Measurements from ENCODE around the gene C7orf25. TPM values are rescaled to one million over a fixed set of nuclear protein-coding genes. Genes with fewer than 3 reads are reported as not detected.

The C7orf25 gene
- total RNA-seq, 2 donors from 2014 or later = 6.8 to 7.8 TPM

DNA sequence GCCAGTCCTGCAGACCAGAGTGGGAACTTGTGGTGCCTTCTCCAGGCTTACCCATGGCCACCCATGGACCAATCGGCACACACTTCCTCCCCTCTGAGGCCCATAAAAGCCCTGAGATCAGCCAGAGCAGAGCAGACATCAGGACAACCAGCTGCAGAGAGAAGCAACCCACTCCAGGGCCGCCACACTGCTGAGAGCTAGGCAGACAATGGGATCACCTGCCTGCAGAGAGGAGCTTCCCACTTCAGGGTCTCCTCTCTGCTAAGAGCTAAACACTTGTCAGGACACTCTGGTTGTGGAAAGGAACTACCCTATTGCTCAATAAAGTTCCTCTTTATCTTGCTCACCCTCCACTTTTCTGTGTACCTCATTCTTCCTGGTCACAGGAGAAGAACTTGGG, 34.0 kb downstream of the C7orf25 start:
- DNase-seq = no peak
- intact Hi-C loops (cut with DNase I) = loop anchor here (5.0 kb wide), 1 partner anchor 936 kb away; no protein-coding TSS in a partner anchor
- Histone ChIP-seq H3K36me3 (no peaks in the 10 kb centered on the region), H3K4me1 (no peaks in the 10 kb centered on the region), H3K9ac (ENCODE audit: low read depth in 2 of 2, low read length in 2 of 2) (no peak overlapping the region), H3K4me3 (no peak overlapping the region), H3K9me3 (no peaks in the 10 kb centered on the region), H3K27me3 (no peaks in the 10 kb centered on the region), H3K27ac (no peak overlapping the region)
- TF ChIP-seq, protein P1, sequence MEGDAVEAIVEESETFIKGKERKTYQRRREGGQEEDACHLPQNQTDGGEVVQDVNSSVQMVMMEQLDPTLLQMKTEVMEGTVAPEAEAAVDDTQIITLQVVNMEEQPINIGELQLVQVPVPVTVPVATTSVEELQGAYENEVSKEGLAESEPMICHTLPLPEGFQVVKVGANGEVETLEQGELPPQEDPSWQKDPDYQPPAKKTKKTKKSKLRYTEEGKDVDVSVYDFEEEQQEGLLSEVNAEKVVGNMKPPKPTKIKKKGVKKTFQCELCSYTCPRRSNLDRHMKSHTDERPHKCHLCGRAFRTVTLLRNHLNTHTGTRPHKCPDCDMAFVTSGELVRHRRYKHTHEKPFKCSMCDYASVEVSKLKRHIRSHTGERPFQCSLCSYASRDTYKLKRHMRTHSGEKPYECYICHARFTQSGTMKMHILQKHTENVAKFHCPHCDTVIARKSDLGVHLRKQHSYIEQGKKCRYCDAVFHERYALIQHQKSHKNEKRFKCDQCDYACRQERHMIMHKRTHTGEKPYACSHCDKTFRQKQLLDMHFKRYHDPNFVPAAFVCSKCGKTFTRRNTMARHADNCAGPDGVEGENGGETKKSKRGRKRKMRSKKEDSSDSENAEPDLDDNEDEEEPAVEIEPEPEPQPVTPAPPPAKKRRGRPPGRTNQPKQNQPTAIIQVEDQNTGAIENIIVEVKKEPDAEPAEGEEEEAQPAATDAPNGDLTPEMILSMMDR (IDR thresholded peaks at IDR 0.05) = no peak

DNA sequence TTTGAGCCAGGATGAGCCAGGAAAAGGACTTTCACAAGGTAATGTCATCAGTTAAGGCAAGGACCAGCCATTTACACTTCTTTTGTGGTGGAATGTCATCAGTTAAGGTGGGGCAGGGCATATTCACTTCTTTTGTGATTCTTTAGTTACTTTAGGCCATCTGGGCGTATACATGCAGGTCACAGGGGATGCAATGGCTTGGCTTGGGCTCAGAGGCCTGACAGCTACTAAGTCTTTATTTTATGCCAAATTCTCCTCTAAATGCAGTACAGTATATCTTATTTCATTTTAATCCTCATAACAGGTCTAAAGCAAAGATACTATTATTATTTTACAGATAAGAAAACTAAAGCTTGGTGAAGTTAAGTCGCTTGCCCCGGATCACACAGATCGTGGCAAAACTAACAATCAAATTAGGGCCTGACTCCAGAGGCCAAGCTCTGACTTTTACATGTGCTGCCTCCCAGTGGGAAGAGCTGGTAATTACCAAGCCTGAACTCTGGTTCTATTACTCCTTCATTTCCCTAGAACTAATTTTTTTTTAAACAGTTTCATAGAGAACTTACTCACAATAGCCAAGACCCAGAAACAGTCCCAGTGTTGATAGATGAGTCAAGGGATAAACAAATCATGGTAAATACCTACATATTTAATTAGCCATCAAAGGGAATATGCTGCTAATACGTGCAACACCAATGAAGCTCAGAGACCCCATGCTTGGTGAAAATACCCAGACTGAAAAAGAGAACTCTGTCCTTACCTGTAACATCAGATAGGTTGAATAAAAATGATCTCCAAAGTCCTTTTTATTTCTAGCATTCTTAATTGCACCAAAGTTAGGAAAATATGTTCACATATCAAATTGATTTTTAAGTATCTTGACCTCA, 35.4 kb downstream of the C7orf25 start:
- no peaks in the 10 kb centered on the region for H3K4me1 ChIP-seq
- H3K4me3 ChIP-seq = no peak overlapping the region
- no peak overlapping the region for H3K9ac ChIP-seq (ENCODE audit: low read depth in 2 of 2, low read length in 2 of 2)
- no peaks in the 10 kb centered on the region for H3K27me3 ChIP-seq
- H3K9me3 ChIP-seq = no peaks in the 10 kb centered on the region
- TF ChIP-seq, protein P1 (IDR thresholded peaks at IDR 0.05) = peak; percentile 84
- DNase-seq = peak; percentile 79
- H3K27ac ChIP-seq = no peak overlapping the region
- intact Hi-C loops (cut with DNase I) = loop anchor here (5.0 kb wide), 1 partner anchor 934 kb away; no protein-coding TSS in a partner anchor
- H3K36me3 ChIP-seq = no peaks in the 10 kb centered on the region

DNA sequence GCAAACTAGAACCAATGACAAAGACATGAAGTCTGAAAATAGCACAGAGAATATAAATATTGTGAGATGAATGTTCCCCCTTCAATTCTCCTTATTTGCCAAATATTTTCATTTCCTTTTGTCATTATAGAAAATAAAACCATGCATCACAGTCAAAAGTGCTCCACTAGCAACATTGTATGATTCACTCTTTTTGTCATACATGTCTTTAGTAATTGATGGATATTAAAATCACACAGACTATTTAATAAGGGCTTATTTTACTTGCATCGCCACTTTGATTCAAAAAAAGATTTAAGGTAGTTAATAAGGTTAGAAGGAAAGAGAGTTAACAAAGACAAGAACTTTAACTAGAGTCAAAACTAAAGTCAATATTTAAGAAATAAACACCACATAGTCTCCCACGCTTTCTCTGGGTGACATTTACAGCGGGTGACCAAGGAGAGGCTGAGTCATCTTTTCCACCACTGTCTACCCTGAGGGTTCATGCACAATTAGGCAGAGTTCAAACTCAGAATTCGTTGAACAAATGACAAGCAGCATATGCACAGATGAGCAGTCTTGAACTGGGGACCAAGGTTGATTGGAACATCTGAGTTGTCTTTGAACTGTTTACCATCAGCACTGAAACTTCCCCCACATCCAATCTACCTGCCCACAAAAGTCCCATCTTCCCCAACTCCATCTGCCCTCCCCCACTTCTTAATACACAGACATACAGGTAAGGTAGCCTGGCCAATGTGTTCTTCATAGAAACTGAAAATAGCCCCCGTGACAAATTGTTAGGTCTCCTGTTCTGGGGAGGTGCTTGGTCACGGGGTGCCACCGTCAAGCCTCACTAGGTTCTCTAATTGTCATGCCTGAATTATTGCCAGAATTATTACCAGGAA, 42.5 kb downstream of the C7orf25 start:
- TF ChIP-seq, protein P1 (IDR thresholded peaks at IDR 0.05) = no peak
- no peaks in the 10 kb centered on the region for H3K27me3 ChIP-seq
- H3K4me1 ChIP-seq = no peaks in the 10 kb centered on the region
- no peaks in the 10 kb centered on the region for H3K36me3 ChIP-seq
- intact Hi-C loops (cut with DNase I) = no loop called here
- H3K9me3 ChIP-seq = no peaks in the 10 kb centered on the region
- no peak overlapping the region for H3K4me3 ChIP-seq
- DNase-seq = no peak
- no peak overlapping the region for H3K27ac ChIP-seq
- H3K9ac ChIP-seq (ENCODE audit: low read depth in 2 of 2, low read length in 2 of 2) = no peak overlapping the region

DNA sequence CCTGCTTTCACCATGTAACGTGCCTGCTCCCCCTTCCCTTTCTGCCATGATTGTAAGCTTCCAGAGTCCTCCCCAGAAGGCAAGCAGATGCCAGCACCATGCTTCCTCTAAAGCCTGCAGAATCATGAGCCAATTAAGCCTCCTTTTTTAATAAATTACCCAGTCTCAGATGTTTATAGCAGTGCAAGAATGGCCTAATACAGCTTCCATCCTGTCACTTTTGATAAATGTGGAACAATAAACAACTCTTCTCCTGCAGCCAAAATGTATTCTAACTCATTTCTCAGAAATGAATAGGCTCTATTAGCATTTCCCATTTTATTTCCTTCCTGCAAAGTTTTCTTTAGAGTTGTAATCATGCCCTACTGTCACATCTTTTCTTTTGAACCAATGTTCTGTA, 43.4 kb downstream of the C7orf25 start:
- no peaks in the 10 kb centered on the region for H3K36me3 ChIP-seq
- intact Hi-C loops (cut with DNase I) = no loop called here
- H3K27me3 ChIP-seq = no peaks in the 10 kb centered on the region
- H3K4me1 ChIP-seq = no peaks in the 10 kb centered on the region
- H3K9me3 ChIP-seq = no peaks in the 10 kb centered on the region
- H3K27ac ChIP-seq = no peak overlapping the region
- DNase-seq = no peak
- H3K4me3 ChIP-seq = no peak overlapping the region
- TF ChIP-seq, protein P1 (IDR thresholded peaks at IDR 0.05) = no peak
- no peak overlapping the region for H3K9ac ChIP-seq (ENCODE audit: low read depth in 2 of 2, low read length in 2 of 2)

Other genes starting within 250 kb of the C7orf25 start
- 100 to 1,000 TPM in 1 of 2 donors, 10 to 100 TPM in 1; 91.1 to 113 TPM for gene PSMA2, start 20.1 kb upstream of the C7orf25 start, total RNA-seq
- 10 to 100 TPM; 47.2 to 62.3 TPM for gene MRPL32, start 20.3 kb upstream of the C7orf25 start, total RNA-seq
- under 1 TPM; 0.35 to 0.40 TPM for gene HECW1, start 200.6 kb upstream of the C7orf25 start, total RNA-seq